Panc1 (cell line): ENCODE results near the gene CATSPER3.

ENCODE experiments used
- POLR2AphosphoS5 ChIP-seq: IDR thresholded peaks from 2 replicates; pipeline ENCODE4 v1.6.1; 2012; ENCODE audit warnings: mild to moderate bottlenecking, low read depth, low read length, moderate library complexity
- SIN3A ChIP-seq: IDR thresholded peaks from 2 replicates; pipeline ENCODE4 v1.6.1; 2012; ENCODE audit warnings: low read depth, mild to moderate bottlenecking, low read length, moderate library complexity, borderline replicate concordance; ENCODE audit not compliant: insufficient read depth
- TCF7L2 ChIP-seq: IDR thresholded peaks from 2 replicates; pipeline ENCODE4 v1.6.1; 2011; ENCODE audit warnings: mild to moderate bottlenecking, low read depth, low read length, inconsistent platforms
- TF ChIP-seq, protein P1 (sequence below): fragments of 450-650 bp; IDR thresholded peaks from 2 replicates; pipeline ENCODE4 v1.5.1; 2017; ENCODE audit warnings: mild to moderate bottlenecking
- TF ChIP-seq, protein P2 (sequence below), 2 experiments: IDR thresholded peaks; 2 replicates each; pipeline ENCODE4 v1.6.1; 2011 to 2012; ENCODE audit warnings: low read depth in 2 of 2, control low read depth in 1 of 2, low read length in 1 of 2, mild to moderate bottlenecking in 1 of 2, moderate library complexity in 1 of 2; ENCODE audit not compliant: insufficient read depth in 1 of 2

DNA sequence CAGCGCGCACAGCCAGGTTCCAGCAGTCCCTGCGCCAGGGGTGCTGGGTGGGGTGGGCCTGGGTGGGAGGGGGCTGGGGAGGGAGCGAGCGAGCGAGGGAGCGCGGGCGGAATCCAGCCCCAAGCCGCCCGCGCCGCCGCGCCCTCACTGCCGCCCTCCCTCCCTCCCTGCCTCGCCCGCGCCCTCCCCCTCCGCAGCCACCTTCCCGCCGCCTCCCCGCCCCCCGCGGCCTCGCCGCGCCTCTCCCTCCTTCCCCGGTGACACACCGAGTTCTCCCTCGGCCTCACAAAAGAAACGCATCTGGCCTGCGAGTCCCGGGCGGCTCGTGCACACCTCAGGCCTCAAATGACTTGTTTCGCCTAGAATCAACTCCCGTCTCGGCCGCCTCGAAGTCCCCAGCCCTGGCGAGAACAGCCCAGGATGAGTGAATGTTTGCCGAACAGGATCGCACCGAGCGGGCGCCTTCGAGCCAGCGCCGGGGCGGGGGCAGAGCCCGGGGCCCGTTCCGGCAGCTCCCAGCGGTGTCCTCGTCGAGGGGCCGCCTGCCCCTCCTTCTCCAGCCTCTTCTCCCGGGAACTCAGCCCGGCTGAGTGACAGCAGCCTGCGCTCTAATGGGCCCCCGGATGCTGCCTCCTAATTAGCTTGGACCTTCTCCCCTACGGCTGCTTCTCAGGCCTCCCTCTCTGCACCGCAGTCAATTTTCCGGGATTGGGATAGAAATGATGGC lies 66.7 kb downstream of the CATSPER3 start:
- TF ChIP-seq, protein P1, sequence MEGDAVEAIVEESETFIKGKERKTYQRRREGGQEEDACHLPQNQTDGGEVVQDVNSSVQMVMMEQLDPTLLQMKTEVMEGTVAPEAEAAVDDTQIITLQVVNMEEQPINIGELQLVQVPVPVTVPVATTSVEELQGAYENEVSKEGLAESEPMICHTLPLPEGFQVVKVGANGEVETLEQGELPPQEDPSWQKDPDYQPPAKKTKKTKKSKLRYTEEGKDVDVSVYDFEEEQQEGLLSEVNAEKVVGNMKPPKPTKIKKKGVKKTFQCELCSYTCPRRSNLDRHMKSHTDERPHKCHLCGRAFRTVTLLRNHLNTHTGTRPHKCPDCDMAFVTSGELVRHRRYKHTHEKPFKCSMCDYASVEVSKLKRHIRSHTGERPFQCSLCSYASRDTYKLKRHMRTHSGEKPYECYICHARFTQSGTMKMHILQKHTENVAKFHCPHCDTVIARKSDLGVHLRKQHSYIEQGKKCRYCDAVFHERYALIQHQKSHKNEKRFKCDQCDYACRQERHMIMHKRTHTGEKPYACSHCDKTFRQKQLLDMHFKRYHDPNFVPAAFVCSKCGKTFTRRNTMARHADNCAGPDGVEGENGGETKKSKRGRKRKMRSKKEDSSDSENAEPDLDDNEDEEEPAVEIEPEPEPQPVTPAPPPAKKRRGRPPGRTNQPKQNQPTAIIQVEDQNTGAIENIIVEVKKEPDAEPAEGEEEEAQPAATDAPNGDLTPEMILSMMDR: no peak
- TF ChIP-seq, protein P2, sequence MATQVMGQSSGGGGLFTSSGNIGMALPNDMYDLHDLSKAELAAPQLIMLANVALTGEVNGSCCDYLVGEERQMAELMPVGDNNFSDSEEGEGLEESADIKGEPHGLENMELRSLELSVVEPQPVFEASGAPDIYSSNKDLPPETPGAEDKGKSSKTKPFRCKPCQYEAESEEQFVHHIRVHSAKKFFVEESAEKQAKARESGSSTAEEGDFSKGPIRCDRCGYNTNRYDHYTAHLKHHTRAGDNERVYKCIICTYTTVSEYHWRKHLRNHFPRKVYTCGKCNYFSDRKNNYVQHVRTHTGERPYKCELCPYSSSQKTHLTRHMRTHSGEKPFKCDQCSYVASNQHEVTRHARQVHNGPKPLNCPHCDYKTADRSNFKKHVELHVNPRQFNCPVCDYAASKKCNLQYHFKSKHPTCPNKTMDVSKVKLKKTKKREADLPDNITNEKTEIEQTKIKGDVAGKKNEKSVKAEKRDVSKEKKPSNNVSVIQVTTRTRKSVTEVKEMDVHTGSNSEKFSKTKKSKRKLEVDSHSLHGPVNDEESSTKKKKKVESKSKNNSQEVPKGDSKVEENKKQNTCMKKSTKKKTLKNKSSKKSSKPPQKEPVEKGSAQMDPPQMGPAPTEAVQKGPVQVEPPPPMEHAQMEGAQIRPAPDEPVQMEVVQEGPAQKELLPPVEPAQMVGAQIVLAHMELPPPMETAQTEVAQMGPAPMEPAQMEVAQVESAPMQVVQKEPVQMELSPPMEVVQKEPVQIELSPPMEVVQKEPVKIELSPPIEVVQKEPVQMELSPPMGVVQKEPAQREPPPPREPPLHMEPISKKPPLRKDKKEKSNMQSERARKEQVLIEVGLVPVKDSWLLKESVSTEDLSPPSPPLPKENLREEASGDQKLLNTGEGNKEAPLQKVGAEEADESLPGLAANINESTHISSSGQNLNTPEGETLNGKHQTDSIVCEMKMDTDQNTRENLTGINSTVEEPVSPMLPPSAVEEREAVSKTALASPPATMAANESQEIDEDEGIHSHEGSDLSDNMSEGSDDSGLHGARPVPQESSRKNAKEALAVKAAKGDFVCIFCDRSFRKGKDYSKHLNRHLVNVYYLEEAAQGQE (IDR thresholded peaks at IDR 0.05; ENCODE audit: insufficient read depth in 1 of 2, low read depth in 2 of 2, low read length in 1 of 2): no peak
- no peak for TF ChIP-seq SIN3A
- TF ChIP-seq POLR2AphosphoS5: peak; percentile 26; the same call in 1 of the 2 replicates
- no peak for TF ChIP-seq TCF7L2
